GM19324 (cell line): ENCODE results near the gene MSL1.

Experiments
- ATAC-seq: cut with Tn5 transposase; IDR thresholded peaks from one replicate; pipeline ENCODE4 v1.9.1; 2021; ENCODE audit warnings: mild to moderate bottlenecking, moderate library complexity; ENCODE audit not compliant: unreplicated experiment, low FRiP score

Gene MSL1

GRCh38 chr17:40173091-40173777 is 51.5 kb downstream of the MSL1 start:
- ATAC-seq = no peak

DNA sequence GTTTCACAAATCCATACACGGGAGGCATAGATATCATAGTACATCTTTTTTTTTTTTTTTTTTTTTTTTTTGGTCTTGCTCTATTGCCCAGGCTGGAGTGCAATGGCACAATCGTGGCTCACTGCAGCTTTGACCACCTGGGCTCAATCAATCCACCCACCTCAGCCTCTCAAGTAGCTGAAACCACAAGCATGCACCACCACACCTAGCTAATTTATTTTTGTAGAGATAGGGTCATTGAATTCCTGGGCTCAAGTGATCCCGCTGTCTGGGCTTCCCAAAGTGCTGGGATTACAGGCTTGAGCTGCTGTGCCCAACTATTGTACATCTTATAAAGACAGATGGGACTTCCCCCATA is 52.0 kb downstream of the MSL1 start:
- ATAC-seq = no peak

DNA sequence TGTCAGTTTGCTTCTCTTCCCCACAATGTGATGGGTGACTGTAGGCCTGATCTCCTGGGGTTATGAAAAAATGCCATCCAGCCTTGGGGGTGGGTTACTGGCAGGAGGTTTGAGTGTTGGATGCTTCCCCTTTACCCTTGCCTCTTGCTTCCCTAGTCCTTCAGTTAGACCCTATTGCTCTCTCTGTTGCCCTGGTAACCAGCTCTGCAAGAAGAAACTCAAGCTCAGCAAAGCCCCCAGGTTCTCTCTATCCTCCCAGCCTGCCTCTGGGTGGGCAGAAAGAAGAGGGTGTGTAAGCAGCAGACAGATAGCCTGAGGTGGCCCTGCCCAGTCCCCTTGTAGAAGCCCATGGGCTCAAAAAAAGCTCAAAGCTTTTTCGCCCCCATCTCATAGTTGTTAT is 52.7 kb downstream of the MSL1 start:
- no peak for ATAC-seq

- no peak for ATAC-seq
Observed at GRCh38 chr17:40175928-40176753, 54.4 kb downstream of the MSL1 start.

- no peak for ATAC-seq
Observed at GRCh38 chr17:40176754-40177110, 55.0 kb downstream of the MSL1 start.

DNA sequence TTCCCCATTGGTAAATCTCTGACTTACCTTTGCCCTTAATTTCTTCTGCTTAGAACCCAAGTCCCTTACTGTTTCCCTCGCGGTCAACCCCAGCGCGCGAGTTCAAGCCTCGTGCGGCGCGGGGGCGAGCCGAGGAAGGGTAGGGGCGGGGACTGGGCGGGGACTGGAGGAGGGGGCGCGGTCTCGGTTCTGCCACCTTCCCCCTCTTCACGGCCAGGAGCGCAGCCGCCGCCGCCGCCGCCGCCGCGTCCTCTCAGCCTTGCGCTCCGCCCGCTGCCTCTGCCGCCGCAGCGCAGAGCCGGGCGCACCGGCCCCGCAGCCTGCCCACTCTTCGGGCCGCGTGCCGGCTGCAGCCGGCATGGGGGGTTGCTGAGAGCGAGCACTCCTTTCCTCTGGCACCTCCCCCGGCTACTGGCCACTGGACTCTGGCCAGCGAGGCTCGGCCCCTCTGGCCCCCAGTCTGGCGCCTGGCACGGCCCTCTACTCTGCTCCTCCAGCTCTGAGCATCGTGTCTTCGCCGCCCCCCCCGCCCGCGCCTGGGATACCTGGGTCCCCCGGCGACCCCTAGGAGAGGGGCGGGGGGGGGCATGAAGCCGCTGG is 55.6 kb downstream of the MSL1 start, which contains the start of gene RAPGEFL1:
TSS of gene RAPGEFL1 (plus strand) at position 196 of the 600 bp plus-strand sequence. CDS start at position 588, 392 bp downstream.
- peak; percentile 49 for ATAC-seq

DNA sequence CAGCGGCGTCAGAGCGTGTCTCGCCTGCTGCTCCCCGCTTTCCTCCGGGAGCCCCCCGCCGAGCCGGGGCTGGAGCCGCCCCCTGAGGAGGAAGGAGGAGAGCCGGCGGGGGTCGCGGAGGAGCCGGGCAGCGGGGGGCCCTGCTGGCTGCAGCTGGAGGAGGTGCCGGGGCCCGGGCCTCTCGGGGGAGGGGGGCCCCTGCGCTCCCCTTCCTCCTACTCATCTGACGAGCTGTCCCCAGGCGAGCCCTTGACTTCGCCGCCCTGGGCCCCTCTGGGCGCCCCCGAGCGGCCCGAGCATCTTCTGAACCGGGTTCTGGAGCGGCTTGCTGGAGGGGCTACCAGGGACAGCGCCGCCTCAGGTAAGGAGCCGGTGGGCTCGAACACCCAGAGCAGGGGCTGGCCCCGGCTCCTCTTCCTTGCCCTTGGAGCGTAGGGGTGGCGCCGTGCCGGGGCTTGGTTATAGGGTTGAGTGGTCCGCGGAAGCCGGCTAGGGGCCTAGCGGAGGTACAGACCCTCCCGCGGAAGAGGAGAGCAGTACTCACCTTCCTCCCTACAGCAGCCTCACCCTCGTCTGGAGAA is 56.3 kb downstream of the MSL1 start:
- no peak for ATAC-seq

GRCh38 chr17:40178660-40179059 is 56.9 kb downstream of the MSL1 start:
- no peak for ATAC-seq

DNA sequence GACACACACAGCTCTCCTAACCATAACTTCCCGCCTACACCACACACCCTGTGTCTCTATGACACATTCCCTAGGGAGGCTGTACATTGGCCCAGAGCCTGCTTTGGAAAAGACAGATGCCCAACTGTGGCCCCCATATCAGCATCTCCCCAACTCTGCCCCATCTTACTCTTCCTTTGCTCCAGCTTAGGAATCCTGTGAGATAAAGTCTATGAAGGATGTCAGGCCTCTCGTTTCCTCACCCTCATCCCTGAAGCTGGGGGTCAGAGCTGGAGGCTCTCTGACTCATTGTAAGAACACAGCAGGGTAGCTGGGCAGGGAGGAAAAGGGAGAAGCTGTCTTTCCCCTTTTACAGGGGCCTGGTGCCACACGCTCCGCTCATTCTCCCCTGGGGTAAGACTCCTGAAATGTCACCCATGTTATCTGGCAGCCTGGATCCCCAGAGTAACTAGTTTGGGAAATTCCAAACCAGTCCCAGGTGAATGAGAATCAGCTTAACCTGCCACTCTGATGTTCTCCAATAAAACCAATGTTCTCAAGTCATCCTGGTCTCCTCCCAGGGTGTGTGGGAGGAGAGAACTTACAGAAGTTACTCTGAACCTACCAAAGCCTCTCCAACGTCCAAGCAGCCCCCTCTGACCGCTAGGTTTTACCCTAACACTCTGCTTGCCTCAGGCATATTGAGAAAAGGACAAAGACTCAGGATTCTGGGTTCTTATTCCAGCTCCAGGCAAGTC is 58.3 kb downstream of the MSL1 start:
- no peak for ATAC-seq

DNA sequence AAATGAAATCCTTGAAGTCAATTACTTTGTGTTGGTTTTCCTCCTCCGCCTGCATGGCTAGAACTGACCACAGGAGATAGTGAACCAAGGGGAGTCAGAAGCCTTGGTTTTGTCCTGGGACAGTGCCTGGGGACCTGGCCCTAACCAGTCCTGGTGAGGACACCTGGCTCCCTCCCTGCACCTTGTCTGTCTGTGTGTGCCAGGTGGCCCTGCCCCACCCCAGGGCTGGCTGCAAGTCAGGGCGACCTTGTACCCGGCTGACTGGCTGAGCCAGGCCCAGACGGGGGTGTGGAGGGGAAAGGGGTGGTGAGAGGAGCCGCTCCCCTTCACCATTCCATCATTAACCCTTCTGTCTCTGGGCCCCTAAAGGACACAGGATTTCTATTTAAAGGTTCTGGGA is 58.9 kb downstream of the MSL1 start:
- ATAC-seq = no peak

GRCh38 chr17:40181205-40181604 is 59.4 kb downstream of the MSL1 start:
- no peak for ATAC-seq

DNA sequence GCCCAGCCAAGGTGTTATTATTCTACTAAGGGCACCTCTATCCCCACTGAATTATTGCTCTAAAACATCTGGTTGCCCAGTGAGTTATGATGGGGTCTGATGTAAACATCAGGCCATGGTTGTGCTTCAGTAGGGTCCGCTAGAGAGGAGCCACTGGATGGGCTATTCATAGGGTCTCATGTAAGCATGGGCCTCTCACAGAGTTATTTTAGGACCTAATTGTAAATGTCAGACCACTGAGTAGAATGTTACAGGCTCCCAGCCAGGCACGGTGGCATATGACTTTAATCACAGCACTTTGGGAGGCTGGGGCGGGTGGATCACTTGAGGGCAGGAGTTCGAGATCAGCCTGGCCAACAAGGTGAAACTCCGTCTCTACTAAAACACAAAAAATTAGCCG is 60.8 kb downstream of the MSL1 start:
- no peak for ATAC-seq
